NCI-H1105 treated with DMSO at 0.1 percent for 48 hours (cell line): ENCODE data around the gene SURF1.

Experiments used
- DNase-seq: peaks from one replicate; lab custom pipeline; 2025; lab: John Stamatoyannopoulos, UW

Gene SURF1

GRCh38 chr9:133361507-133362092, 5.3 kb upstream of the SURF1 start:
- DNase-seq: no peak

- DNase-seq: no peak
These were observed 4.4 kb upstream of the SURF1 start for GRCh38 chr9:133360400-133361393.

- DNase-seq: no peak
These were observed 3.3 kb upstream of the SURF1 start for GRCh38 chr9:133359399-133360175.

GRCh38 chr9:133357656-133358055, 1.4 kb upstream of the SURF1 start:
- no peak for DNase-seq

GRCh38 chr9:133355881-133356357, 368 bp downstream of the SURF1 start:
- no peak for DNase-seq

GRCh38 chr9:133354766-133355165, 1.5 kb downstream of the SURF1 start:
- no peak for DNase-seq

GRCh38 chr9:133353548-133353947, 2.7 kb downstream of the SURF1 start:
- no peak for DNase-seq

GRCh38 chr9:133352635-133353340, 3.5 kb downstream of the SURF1 start:
- no peak for DNase-seq

- no peak for DNase-seq
These were observed 4.2 kb downstream of the SURF1 start for GRCh38 chr9:133351908-133352634.

- no peak for DNase-seq
These were observed 4.8 kb downstream of the SURF1 start for GRCh38 chr9:133351526-133351907.

- no peak for DNase-seq
These were observed 6.2 kb downstream of the SURF1 start for GRCh38 chr9:133349965-133350616.

- no peak for DNase-seq
These were observed 7.3 kb downstream of the SURF1 start for GRCh38 chr9:133348718-133349573.

- DNase-seq: peak; percentile 93
These were observed 8.1 kb downstream of the SURF1 start, which contains the start of the genes MED22 and RPL7A for GRCh38 chr9:133347985-133348717. MED22 (minus strand) TSS chr9:133348131; CDS start chr9:133346662, 1,469 bp downstream. RPL7A (plus strand) TSS chr9:133348218; CDS start chr9:133348244, 26 bp downstream.

- DNase-seq: peak; percentile 17
These were observed 8.7 kb downstream of the SURF1 start for GRCh38 chr9:133347515-133347984.

- DNase-seq: no peak
These were observed 10.1 kb downstream of the SURF1 start for GRCh38 chr9:133346021-133346785.

- DNase-seq: no peak
These were observed 10.7 kb downstream of the SURF1 start for GRCh38 chr9:133345596-133345995.

GRCh38 chr9:133344979-133345378, 11.3 kb downstream of the SURF1 start:
- no peak for DNase-seq

- no peak for DNase-seq
These were observed 12.2 kb downstream of the SURF1 start for GRCh38 chr9:133344071-133344470.
